ENCODE data around the gene SLC35F6.

The SLC35F6 gene

GRCh38 chr2:26822877-26823276 is 58.8 kb downstream of the SLC35F6 start:
- ATAC-seq, result no peak
- no peak for DNase-seq

All from stimulated activated naive CD8-positive, alpha-beta T cell treated with anti-CD3 and anti-CD28 coated beads, Interleukin-15, Interleukin-2, amounts not matched to agents 100 U/mL and 50 U/mL, for 24 hours (primary cell).